CD4-positive, alpha-beta memory T cell (primary cell): ENCODE results near the gene B4GALNT3. TPM values are rescaled to one million over a fixed set of nuclear protein-coding genes. Genes with fewer than 3 reads are reported as not detected.

Experiments used
- CTCF ChIA-PET: fragments of 350-600 bp; sonication (Branson Sonifier 250); formaldehyde crosslinking; loops from one replicate; lab custom pipeline; 2021; ENCODE audit warnings: inconsistent platforms; ENCODE audit not compliant: partially characterized antibody; lab: Charles Lee
- POLR2A ChIA-PET: fragments of 350-600 bp; sonication (Branson Sonifier 250); formaldehyde crosslinking; loops from one replicate; lab custom pipeline; 2021; ENCODE audit not compliant: partially characterized antibody; lab: Charles Lee
- DNase-seq, 5 donors: peaks; one replicate each; pipeline versions ENCODE4 v3.0.0 to v3.0.0-alpha.2; 2020 to 2022; ENCODE audit warnings: mixed read lengths in 1 of 5
- H3K27ac ChIP-seq: one replicate; pipeline ENCODE4 v1.7.0; 2013; ENCODE audit warnings: low read depth, low read length
- H3K27me3 ChIP-seq: 2 replicates; pipeline ENCODE4 v1.7.0; 2013; ENCODE audit warnings: mild to moderate bottlenecking, low read length, moderate library complexity; ENCODE audit not compliant: insufficient read depth
- H3K36me3 ChIP-seq: 2 replicates; pipeline ENCODE4 v1.7.0; 2013; ENCODE audit warnings: mild to moderate bottlenecking, low read length, moderate library complexity; ENCODE audit not compliant: insufficient read depth
- H3K4me1 ChIP-seq: 2 replicates; pipeline ENCODE4 v1.7.0; 2013; ENCODE audit warnings: mild to moderate bottlenecking, low read length, moderate library complexity; ENCODE audit not compliant: insufficient read depth
- H3K4me3 ChIP-seq, 2 donors: one replicate each; pipeline ENCODE4 v1.7.0; 2013; ENCODE audit warnings: low read length in 2 of 2, mild to moderate bottlenecking in 1 of 2
- H3K9me3 ChIP-seq, 2 donors: one replicate each; pipeline ENCODE4 v1.7.0; 2013; ENCODE audit warnings: low read length in 2 of 2, control low read depth in 1 of 2; ENCODE audit not compliant: control insufficient read depth in 1 of 2
- H3K27ac Mint-ChIP-seq, 7 donors: one replicate each; pipeline ENCODE4 v1.8.0; 2020 to 2021; ENCODE audit warnings: mixed read lengths in 7 of 7, mild to moderate bottlenecking in 6 of 7, inconsistent platforms in 3 of 7, moderate library complexity in 3 of 7
- H3K27me3 Mint-ChIP-seq, 2 donors: one replicate each; pipeline ENCODE4 v1.8.0; 2020 to 2021; ENCODE audit warnings: mixed read lengths in 2 of 2
- H3K36me3 Mint-ChIP-seq, 2 donors: one replicate each; pipeline ENCODE4 v1.8.0; 2020 to 2021; ENCODE audit warnings: mixed read lengths in 2 of 2, inconsistent platforms in 1 of 2, mild to moderate bottlenecking in 1 of 2
- H3K4me1 Mint-ChIP-seq, 4 donors: one replicate each; pipeline ENCODE4 v1.8.0; 2020 to 2021; ENCODE audit warnings: mixed read lengths in 4 of 4, mild to moderate bottlenecking in 1 of 4
- H3K4me3 Mint-ChIP-seq, 8 donors: one replicate each; pipeline ENCODE4 v1.8.0; 2020 to 2021; ENCODE audit warnings: mixed read lengths in 8 of 8, mild to moderate bottlenecking in 7 of 8, moderate library complexity in 6 of 8, inconsistent platforms in 3 of 8
- H3K9me3 Mint-ChIP-seq, 8 donors: one replicate each; pipeline ENCODE4 v1.8.0; 2020 to 2021; ENCODE audit warnings: mixed read lengths in 8 of 8, mild to moderate bottlenecking in 5 of 8, inconsistent platforms in 3 of 8, moderate library complexity in 1 of 8
- intact Hi-C: fragments of 100-400 bp; cut with micrococcal nuclease; formaldehyde crosslinking; loops from one replicate; pipeline ENCODE4 v1.15.1; 2023
- polyA plus RNA-seq, 2 donors: library from polyadenylated mRNA; unstranded; fragments of 300-500 nt; fragmentation: Illumina TruSeq; gene quantifications; one replicate each; pipeline ENCODE4 v1.2.3, GENCODE V29; 2021
- total RNA-seq, 2 experiments: library from RNA; stranded (reverse); gene quantifications; one replicate each; pipeline ENCODE4 v1.2.3, GENCODE V29; 2021

The B4GALNT3 gene
- total and polyA plus RNA-seq, 4 experiments from 2014 or later = 0.18 to 4.8 (median 2.4) TPM

GRCh38 chr12:601976-602699, 142.4 kb downstream of the B4GALNT3 start:
- no peak overlapping the region for H3K4me3 Mint-ChIP-seq
- Histone ChIP-seq H3K4me1 (peaks cover under 1% of the 10 kb centered on the region), H3K4me3 (no peak overlapping the region), H3K27ac (no peak overlapping the region), H3K36me3 (no peaks in the 10 kb centered on the region), H3K27me3 (no peaks in the 10 kb centered on the region), H3K9me3 (no peaks in the 10 kb centered on the region)
- no peak overlapping the region for H3K27ac Mint-ChIP-seq
- H3K27me3 Mint-ChIP-seq = no peaks in the 10 kb centered on the region
- H3K4me1 Mint-ChIP-seq = peaks cover 2 to 5% (median 5%) of the 10 kb centered on the region in 4 donors
- DNase-seq = no peak
- no peaks in the 10 kb centered on the region for H3K9me3 Mint-ChIP-seq
- no peaks in the 10 kb centered on the region for H3K36me3 Mint-ChIP-seq
- CTCF ChIA-PET = interaction anchor here (0.9 kb wide), 1 partner anchor 10 kb away, joined by 3 read pairs; no protein-coding TSS in a partner anchor
- POLR2A ChIA-PET = no interaction called here
- intact Hi-C loops = no loop called here

- intact Hi-C loops = no loop called here
- H3K36me3 ChIP-seq = no peaks in the 10 kb centered on the region
- Mint-ChIP-seq H3K4me1 (peaks cover 7 to 11% (median 10%) of the 10 kb centered on the region in 4 donors), H3K9me3 (no peaks in the 10 kb centered on the region), H3K27me3 (no peaks in the 10 kb centered on the region), H3K4me3 (no peak overlapping the region), H3K27ac (no peak overlapping the region), H3K36me3 (no peaks in the 10 kb centered on the region)
- no peak overlapping the region for H3K27ac ChIP-seq
- CTCF ChIA-PET = interaction anchor here (0.9 to 1.7 kb wide), 2 partner anchors 9 to 27 kb away, joined by 3 to 5 read pairs; no protein-coding TSS in a partner anchor
- H3K4me1 ChIP-seq = peaks cover 6% of the 10 kb centered on the region
- no peak for DNase-seq
- POLR2A ChIA-PET = interaction anchor here (0.7 kb wide), 1 partner anchor 232 kb away, joined by 4 read pairs; no protein-coding TSS in a partner anchor
- H3K4me3 ChIP-seq = no peak overlapping the region
- no peaks in the 10 kb centered on the region for H3K27me3 ChIP-seq
- no peaks in the 10 kb centered on the region for H3K9me3 ChIP-seq
These were observed 142.9 kb downstream of the B4GALNT3 start for GRCh38 chr12:602700-603068.

GRCh38 chr12:604956-605355, 145.2 kb downstream of the B4GALNT3 start:
- H3K4me1 Mint-ChIP-seq = peaks cover 15 to 22% (median 16%) of the 10 kb centered on the region in 4 donors
- POLR2A ChIA-PET = no interaction called here

GRCh38 chr12:607541-608001, 147.8 kb downstream of the B4GALNT3 start:
- Mint-ChIP-seq H3K27me3 (no peaks in the 10 kb centered on the region), H3K27ac (peak overlapping the region in 3 of 7 donors; percentile 16 to 44 (median 35)), H3K4me3 (peak overlapping the region in 1 of 8 donors; percentile 15), H3K4me1 (peaks cover 27 to 41% (median 27%) of the 10 kb centered on the region in 4 donors), H3K36me3 (no peaks in the 10 kb centered on the region), H3K9me3 (no peaks in the 10 kb centered on the region)
- Histone ChIP-seq H3K27me3 (no peaks in the 10 kb centered on the region), H3K36me3 (no peaks in the 10 kb centered on the region), H3K27ac (no peak overlapping the region), H3K4me1 (peaks cover 25% of the 10 kb centered on the region), H3K9me3 (no peaks in the 10 kb centered on the region), H3K4me3 (no peak overlapping the region)
- ChIA-PET POLR2A (interaction anchor here (1.0 to 1.3 kb wide), 2 partner anchors 12 to 1054 kb away, joined by 3 to 4 read pairs; no protein-coding TSS in a partner anchor), CTCF (interaction anchor here (1.2 to 10.1 kb wide), 3 partner anchors 12 to 206 kb away, joined by 4 to 113 read pairs (median 4); no protein-coding TSS in a partner anchor)
- intact Hi-C loops = no loop called here
- peak in 2 of 5 donors; percentile 11 to 22 for DNase-seq

More at GRCh38 chr12:604956-605355, 145.2 kb downstream of the B4GALNT3 start:
- no peak for DNase-seq
- intact Hi-C loops = no loop called here
- CTCF ChIA-PET = interaction anchor here (0.7 to 1.3 kb wide), 6 partner anchors 16 to 213 kb away, joined by 3 to 4 read pairs (median 3); no protein-coding TSS in a partner anchor
- H3K9me3 Mint-ChIP-seq = no peaks in the 10 kb centered on the region
- H3K27me3 Mint-ChIP-seq = no peaks in the 10 kb centered on the region
- H3K4me1 ChIP-seq = peaks cover 15% of the 10 kb centered on the region
- H3K36me3 ChIP-seq = no peaks in the 10 kb centered on the region
- H3K4me3 ChIP-seq = no peak overlapping the region
- H3K4me3 Mint-ChIP-seq = no peak overlapping the region
- no peaks in the 10 kb centered on the region for H3K36me3 Mint-ChIP-seq
- H3K27ac Mint-ChIP-seq = no peak overlapping the region
- no peak overlapping the region for H3K27ac ChIP-seq
- no peaks in the 10 kb centered on the region for H3K9me3 ChIP-seq
- no peaks in the 10 kb centered on the region for H3K27me3 ChIP-seq

- no peak for DNase-seq
- POLR2A ChIA-PET = interaction anchor here (1.3 kb wide), 1 partner anchor 11 kb away, joined by 4 read pairs; no protein-coding TSS in a partner anchor
- no peaks in the 10 kb centered on the region for H3K36me3 ChIP-seq
- CTCF ChIA-PET = interaction anchor here (0.7 to 10.1 kb wide), 4 partner anchors 11 to 286 kb away, joined by 3 to 113 read pairs (median 4); no protein-coding TSS in a partner anchor
- no peak overlapping the region for H3K27ac ChIP-seq
- intact Hi-C loops = no loop called here
- peaks cover 25% of the 10 kb centered on the region for H3K4me1 ChIP-seq
- Mint-ChIP-seq H3K36me3 (no peaks in the 10 kb centered on the region), H3K27ac (no peak overlapping the region), H3K4me3 (no peak overlapping the region), H3K9me3 (peaks cover 0 to 2% (median 0%) of the 10 kb centered on the region in 8 donors), H3K4me1 (peaks cover 27 to 45% (median 27%) of the 10 kb centered on the region in 4 donors), H3K27me3 (no peaks in the 10 kb centered on the region)
- H3K9me3 ChIP-seq = no peaks in the 10 kb centered on the region
- H3K27me3 ChIP-seq = no peaks in the 10 kb centered on the region
- no peak overlapping the region for H3K4me3 ChIP-seq
These were observed 148.7 kb downstream of the B4GALNT3 start for GRCh38 chr12:608413-608812.

GRCh38 chr12:608921-609320, 149.2 kb downstream of the B4GALNT3 start:
- Mint-ChIP-seq H3K4me3 (no peak overlapping the region), H3K4me1 (peaks cover 27 to 45% (median 27%) of the 10 kb centered on the region in 4 donors), H3K36me3 (no peaks in the 10 kb centered on the region), H3K27me3 (no peaks in the 10 kb centered on the region), H3K27ac (no peak overlapping the region), H3K9me3 (peaks cover 0 to 2% (median 0%) of the 10 kb centered on the region in 8 donors)
- no peak overlapping the region for H3K27ac ChIP-seq
- no peak for DNase-seq
- no peak overlapping the region for H3K4me3 ChIP-seq
- ChIA-PET CTCF (interaction anchor here (1.2 to 10.1 kb wide), 2 partner anchors 142 to 205 kb away, joined by 4 to 113 read pairs; no protein-coding TSS in a partner anchor), POLR2A (interaction anchor here (0.7 kb wide), 1 partner anchor 195 kb away, joined by 3 read pairs; no protein-coding TSS in a partner anchor)
- H3K4me1 ChIP-seq = peaks cover 25% of the 10 kb centered on the region
- no peaks in the 10 kb centered on the region for H3K9me3 ChIP-seq
- no peaks in the 10 kb centered on the region for H3K27me3 ChIP-seq
- intact Hi-C loops = no loop called here
- no peaks in the 10 kb centered on the region for H3K36me3 ChIP-seq

GRCh38 chr12:611721-612120, 152.0 kb downstream of the B4GALNT3 start:
- Histone ChIP-seq H3K4me3 (no peak overlapping the region), H3K27me3 (no peaks in the 10 kb centered on the region), H3K36me3 (no peaks in the 10 kb centered on the region), H3K4me1 (peaks cover 25% of the 10 kb centered on the region), H3K9me3 (no peaks in the 10 kb centered on the region), H3K27ac (no peak overlapping the region)
- Mint-ChIP-seq H3K27ac (no peak overlapping the region), H3K27me3 (no peaks in the 10 kb centered on the region), H3K36me3 (no peaks in the 10 kb centered on the region), H3K4me1 (peaks cover 26 to 49% (median 32%) of the 10 kb centered on the region in 4 donors), H3K9me3 (peaks cover 0 to 2% (median 0%) of the 10 kb centered on the region in 8 donors), H3K4me3 (no peak overlapping the region)
- CTCF ChIA-PET = interaction anchor here (0.7 to 10.1 kb wide), 5 partner anchors 9 to 202 kb away, joined by 3 to 113 read pairs (median 3); no protein-coding TSS in a partner anchor
- no peak for DNase-seq
- intact Hi-C loops = no loop called here
- POLR2A ChIA-PET = interaction anchor here (1.5 kb wide), 1 partner anchor 140 kb away, joined by 5 read pairs; no protein-coding TSS in a partner anchor
